Measurements from ENCODE around the gene PPP1R12C. TPM values are rescaled to one million over a fixed set of nuclear protein-coding genes. Genes with fewer than 3 reads are reported as not detected.

Gene PPP1R12C
- total RNA-seq, 1 donor from 2014 or later: 130 TPM

DNA sequence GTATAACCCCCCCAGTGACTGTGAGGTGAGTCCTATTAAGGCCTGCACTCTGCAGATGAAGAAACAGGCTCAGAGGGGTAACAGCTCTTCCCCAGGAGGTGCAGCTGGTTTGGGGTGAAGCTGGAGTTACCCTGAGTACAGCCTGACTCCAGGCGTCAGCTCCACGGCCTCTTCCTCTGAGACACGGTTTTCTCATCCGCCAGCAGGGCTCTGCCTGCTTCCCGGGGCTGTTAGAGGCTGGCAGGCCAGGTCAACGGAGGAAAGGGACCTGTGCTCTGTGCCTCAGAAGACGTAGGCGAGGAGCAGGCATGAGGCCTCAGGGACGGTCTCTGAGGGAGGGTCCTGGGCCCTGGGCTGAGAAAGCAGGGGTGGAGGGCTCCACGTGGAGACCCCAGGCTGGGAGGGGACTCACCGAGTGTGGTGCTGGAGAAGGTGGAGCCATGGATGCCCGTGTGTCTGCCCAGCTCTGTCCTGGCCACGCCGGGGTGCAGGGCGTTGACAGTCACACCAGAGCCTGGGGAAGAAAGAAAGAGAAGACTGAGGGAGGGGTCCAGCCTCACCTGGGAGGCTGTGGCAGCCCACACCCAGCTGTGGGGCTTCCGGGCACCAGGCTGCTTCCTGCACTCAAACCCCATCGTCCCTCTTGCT, 70.3 kb downstream of the PPP1R12C start:
- no peak for DNase-seq (ENCODE audit: low spot score)

GRCh38 chr19:55044771-55045716, 72.4 kb downstream of the PPP1R12C start:
- no peak for DNase-seq (ENCODE audit: low spot score)

DNA sequence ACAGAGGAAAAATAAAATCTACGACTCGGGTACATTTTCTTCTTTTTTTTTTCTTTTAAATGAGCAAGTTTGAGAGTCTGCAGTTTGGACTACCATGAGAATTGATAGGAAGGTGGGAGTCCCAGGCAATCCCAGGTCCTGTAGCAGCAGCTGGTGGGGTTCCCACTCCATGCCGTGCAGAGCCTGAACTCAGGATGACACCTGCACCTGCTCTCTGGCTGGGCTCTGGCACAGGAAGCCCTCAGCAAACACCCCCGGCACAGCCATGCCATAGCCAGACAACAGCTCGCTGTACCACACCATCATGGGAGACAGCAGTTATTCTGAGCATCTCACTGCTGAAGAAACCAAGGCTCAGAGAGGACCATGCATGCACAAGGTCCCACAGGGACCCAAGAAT, 73.2 kb downstream of the PPP1R12C start:
- no peak for DNase-seq (ENCODE audit: low spot score)

GRCh38 chr19:55042688-55043087, 74.7 kb downstream of the PPP1R12C start:
- DNase-seq (ENCODE audit: low spot score): no peak

DNA sequence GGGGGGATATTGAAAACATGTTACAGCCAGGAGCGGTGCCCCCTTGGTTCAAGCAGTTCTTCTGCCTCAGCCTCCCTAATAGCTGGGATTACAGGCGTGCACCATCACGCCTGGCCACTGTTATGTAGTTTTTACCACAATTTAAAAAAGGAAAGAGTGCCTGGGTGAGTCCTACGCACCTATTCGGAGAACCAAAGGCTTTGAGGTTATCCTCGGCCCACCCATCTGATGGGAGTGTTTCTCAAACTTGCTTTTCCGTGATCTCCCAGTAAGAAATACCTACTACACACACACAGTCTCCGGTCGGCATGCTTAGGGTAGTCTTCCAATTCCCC, 75.1 kb downstream of the PPP1R12C start:
- no peak for DNase-seq (ENCODE audit: low spot score)

GRCh38 chr19:55041627-55042343, 75.7 kb downstream of the PPP1R12C start:
- DNase-seq (ENCODE audit: low spot score): no peak

GRCh38 chr19:55041244-55041626, 76.2 kb downstream of the PPP1R12C start:
- DNase-seq (ENCODE audit: low spot score): no peak

Small RNA genes within 50 kb of the gene (microRNA-seq; reads per million reads assigned to microRNA genes)
- not detected for gene MIR7975 (ENCODE audit: borderline number of aligned reads)

Other genes starting within 250 kb of the PPP1R12C start
- gene FCAR, start 243.4 kb downstream of the PPP1R12C start, total RNA-seq: 16.3 TPM
- gene NCR1, start 211.5 kb downstream of the PPP1R12C start, total RNA-seq: 0.51 TPM
- gene NLRP7, start 170.1 kb downstream of the PPP1R12C start, total RNA-seq: not detected
- 0.55 TPM for gene NLRP2, start 151.3 kb downstream of the PPP1R12C start, total RNA-seq
- gene GP6, start 79.4 kb downstream of the PPP1R12C start, total RNA-seq: 0.19 TPM
- 8.2 TPM for gene RDH13, start 54.5 kb downstream of the PPP1R12C start, total RNA-seq
- 0.58 TPM for gene EPS8L1, start 41.8 kb downstream of the PPP1R12C start, total RNA-seq
- gene TNNT1, start 31.6 kb upstream of the PPP1R12C start, total RNA-seq: not detected
- not detected for gene TNNI3, start 40.1 kb upstream of the PPP1R12C start, total RNA-seq
- 0.48 TPM for gene DNAAF3, start 49.0 kb upstream of the PPP1R12C start, total RNA-seq
- gene SYT5, start 62.7 kb upstream of the PPP1R12C start, total RNA-seq: not detected
- 1.00 TPM for gene PTPRH, start 91.9 kb upstream of the PPP1R12C start, total RNA-seq
- 1.6 TPM for gene TMEM86B, start 111.1 kb upstream of the PPP1R12C start, total RNA-seq
- 49.4 TPM for gene PPP6R1, start 141.4 kb upstream of the PPP1R12C start, total RNA-seq
- gene HSPBP1, start 162.5 kb upstream of the PPP1R12C start, total RNA-seq: 20.2 TPM
- 1.2 TPM for gene BRSK1, start 166.4 kb upstream of the PPP1R12C start, total RNA-seq
- 7.1 TPM for gene TMEM150B, start 207.7 kb upstream of the PPP1R12C start, total RNA-seq
- gene KMT5C, start 222.2 kb upstream of the PPP1R12C start, total RNA-seq: 6.8 TPM
- gene COX6B2, start 237.1 kb upstream of the PPP1R12C start, total RNA-seq: not detected
- not detected for gene GARIN5B, start 245.6 kb upstream of the PPP1R12C start, total RNA-seq